HEK293 (cell line): ENCODE results near the gene RNF144A.

Experiments
- TRIM28 ChIP-seq: IDR thresholded peaks from 2 replicates; pipeline ENCODE4 v1.6.1; 2011; ENCODE audit warnings: low read length, control low read depth, borderline replicate concordance
- YY1 ChIP-seq: fragments of 450-650 bp; formaldehyde crosslinking; IDR thresholded peaks from 2 replicates; pipeline ENCODE4 v1.5.1; 2018; ENCODE audit warnings: missing biosample characterization, missing genetic modification characterization
- ZNF664 ChIP-seq: fragments of 450-650 bp; formaldehyde crosslinking; IDR thresholded peaks from 2 replicates; pipeline ENCODE4 v1.5.1; 2016; ENCODE audit warnings: missing biosample characterization, missing genetic modification characterization
- TF ChIP-seq, protein P1 (sequence below): fragments of 450-650 bp; formaldehyde crosslinking; IDR thresholded peaks from 2 replicates; pipeline ENCODE4; 2016; ENCODE audit warnings: missing biosample characterization, missing genetic modification characterization
- TF ChIP-seq, protein P2 (sequence below): fragments of 450-650 bp; formaldehyde crosslinking; optimal IDR thresholded peaks from 2 replicates; pipeline ENCODE3; 2016; ENCODE audit warnings: missing biosample characterization, mild to moderate bottlenecking, missing genetic modification characterization
- TF ChIP-seq, protein P3 (sequence below): fragments of 450-650 bp; formaldehyde crosslinking; IDR thresholded peaks from 2 replicates; pipeline ENCODE4 v1.5.1; 2016; ENCODE audit warnings: missing biosample characterization, missing genetic modification characterization

GRCh38 chr2:7017671-7018281 lies 100.6 kb downstream of the RNF144A start:
- TF ChIP-seq, protein P1, sequence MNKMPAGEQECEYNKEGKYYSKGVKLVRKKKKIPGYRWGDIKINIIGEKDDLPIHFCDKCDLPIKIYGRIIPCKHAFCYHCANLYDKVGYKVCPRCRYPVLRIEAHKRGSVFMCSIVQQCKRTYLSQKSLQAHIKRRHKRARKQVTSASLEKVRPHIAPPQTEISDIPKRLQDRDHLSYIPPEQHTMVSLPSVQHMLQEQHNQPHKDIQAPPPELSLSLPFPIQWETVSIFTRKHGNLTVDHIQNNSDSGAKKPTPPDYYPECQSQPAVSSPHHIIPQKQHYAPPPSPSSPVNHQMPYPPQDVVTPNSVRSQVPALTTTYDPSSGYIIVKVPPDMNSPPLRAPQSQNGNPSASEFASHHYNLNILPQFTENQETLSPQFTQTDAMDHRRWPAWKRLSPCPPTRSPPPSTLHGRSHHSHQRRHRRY (tag by site-specific recombination): no peak
- TF ChIP-seq, protein P2, sequence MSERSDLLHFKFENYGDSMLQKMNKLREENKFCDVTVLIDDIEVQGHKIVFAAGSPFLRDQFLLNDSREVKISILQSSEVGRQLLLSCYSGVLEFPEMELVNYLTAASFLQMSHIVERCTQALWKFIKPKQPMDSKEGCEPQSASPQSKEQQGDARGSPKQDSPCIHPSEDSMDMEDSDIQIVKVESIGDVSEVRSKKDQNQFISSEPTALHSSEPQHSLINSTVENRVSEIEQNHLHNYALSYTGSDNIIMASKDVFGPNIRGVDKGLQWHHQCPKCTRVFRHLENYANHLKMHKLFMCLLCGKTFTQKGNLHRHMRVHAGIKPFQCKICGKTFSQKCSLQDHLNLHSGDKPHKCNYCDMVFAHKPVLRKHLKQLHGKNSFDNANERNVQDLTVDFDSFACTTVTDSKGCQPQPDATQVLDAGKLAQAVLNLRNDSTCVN (tag by site-specific recombination): no peak
- no peak for TF ChIP-seq TRIM28
- TF ChIP-seq, protein P3, sequence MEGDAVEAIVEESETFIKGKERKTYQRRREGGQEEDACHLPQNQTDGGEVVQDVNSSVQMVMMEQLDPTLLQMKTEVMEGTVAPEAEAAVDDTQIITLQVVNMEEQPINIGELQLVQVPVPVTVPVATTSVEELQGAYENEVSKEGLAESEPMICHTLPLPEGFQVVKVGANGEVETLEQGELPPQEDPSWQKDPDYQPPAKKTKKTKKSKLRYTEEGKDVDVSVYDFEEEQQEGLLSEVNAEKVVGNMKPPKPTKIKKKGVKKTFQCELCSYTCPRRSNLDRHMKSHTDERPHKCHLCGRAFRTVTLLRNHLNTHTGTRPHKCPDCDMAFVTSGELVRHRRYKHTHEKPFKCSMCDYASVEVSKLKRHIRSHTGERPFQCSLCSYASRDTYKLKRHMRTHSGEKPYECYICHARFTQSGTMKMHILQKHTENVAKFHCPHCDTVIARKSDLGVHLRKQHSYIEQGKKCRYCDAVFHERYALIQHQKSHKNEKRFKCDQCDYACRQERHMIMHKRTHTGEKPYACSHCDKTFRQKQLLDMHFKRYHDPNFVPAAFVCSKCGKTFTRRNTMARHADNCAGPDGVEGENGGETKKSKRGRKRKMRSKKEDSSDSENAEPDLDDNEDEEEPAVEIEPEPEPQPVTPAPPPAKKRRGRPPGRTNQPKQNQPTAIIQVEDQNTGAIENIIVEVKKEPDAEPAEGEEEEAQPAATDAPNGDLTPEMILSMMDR: no peak
- TF ChIP-seq YY1: no peak
- TF ChIP-seq ZNF664 (tag by site-specific recombination): no peak
